SU-DHL-6 (cell line): ENCODE results near the gene TIGD1.

Source experiments
- CTCF ChIP-seq: fragments of 200-600 bp; sonication (generic); IDR thresholded peaks from one replicate; pipeline ENCODE4 v1.5.1; 2017; ENCODE audit warnings: antibody characterized with exemption, mild to moderate bottlenecking, low read length, moderate library complexity; ENCODE audit not compliant: insufficient read depth, poor library complexity, severe bottlenecking
- EZH2phosphoT487 ChIP-seq: fragments of 200-600 bp; sonication (generic), shearing (Covaris generic); conservative IDR thresholded peaks from 2 replicates; pipeline ENCODE4 v1.6.1; 2018; ENCODE audit warnings: mild to moderate bottlenecking, antibody characterized with exemption, low read length, moderate library complexity, mixed read lengths

DNA sequence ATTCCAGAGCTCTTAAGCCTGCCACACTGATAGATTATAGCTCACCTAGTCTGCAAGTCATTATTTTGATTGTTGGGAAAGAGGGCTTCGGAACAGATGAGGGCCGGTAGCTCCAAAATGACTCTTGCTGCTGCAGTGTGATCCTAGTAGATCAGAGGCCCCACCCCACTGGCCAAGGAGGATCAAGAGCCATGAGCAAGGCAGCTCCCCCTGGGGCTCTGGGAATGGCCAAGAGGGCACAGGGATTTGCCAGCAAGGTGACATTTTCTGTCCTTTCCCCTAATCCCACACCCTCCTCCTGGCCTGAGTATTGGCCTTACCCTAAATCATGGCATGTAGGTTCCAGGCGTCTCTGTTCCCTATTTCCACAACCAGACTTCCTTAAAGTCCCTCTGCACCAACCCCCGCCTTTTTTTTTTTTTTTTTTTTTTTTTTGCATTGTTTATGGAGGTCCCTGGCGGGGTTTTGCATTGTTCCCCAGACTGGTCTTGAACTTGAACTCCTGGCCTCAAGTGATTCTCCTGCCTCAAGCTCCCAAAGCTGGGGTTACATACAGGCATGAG is 36.7 kb upstream of the TIGD1 start:
- TF ChIP-seq CTCF (no peak), EZH2phosphoT487 (no peak)
